ENCODE results near the gene ZFX. TPM values are rescaled to one million over a fixed set of nuclear protein-coding genes. Genes with fewer than 3 reads are reported as not detected.

The ZFX gene
- total RNA-seq, 1 experiment from 2014 or later: 27.5 TPM

GRCh38 chrX:24257011-24257410, 107.5 kb downstream of the ZFX start:
- no peaks in the 10 kb centered on the region for H3K36me3 ChIP-seq
- no peaks in the 10 kb centered on the region for H3K9me3 ChIP-seq (replicated peaks)
- H3K4me1 ChIP-seq: no peaks in the 10 kb centered on the region
- H3K4me3 ChIP-seq: no peak overlapping the region
- H3K27ac ChIP-seq: no peak overlapping the region
- no peaks in the 10 kb centered on the region for H3K27me3 ChIP-seq
- DNase-seq: no peak

- Histone ChIP-seq H3K27ac (no peak overlapping the region), H3K27me3 (no peaks in the 10 kb centered on the region), H3K9me3 (replicated peaks) (no peaks in the 10 kb centered on the region), H3K4me3 (no peak overlapping the region), H3K4me1 (no peaks in the 10 kb centered on the region), H3K36me3 (no peaks in the 10 kb centered on the region)
- peak; percentile 43 to 70 for DNase-seq
Measured at GRCh38 chrX:24259544-24260240, 110.2 kb downstream of the ZFX start.

- no peak for DNase-seq
Measured at GRCh38 chrX:24260842-24261550, 111.5 kb downstream of the ZFX start.

GRCh38 chrX:24262309-24262708, 112.8 kb downstream of the ZFX start:
- DNase-seq: no peak
- no peaks in the 10 kb centered on the region for H3K36me3 ChIP-seq
- no peaks in the 10 kb centered on the region for H3K27me3 ChIP-seq
- H3K27ac ChIP-seq: no peak overlapping the region
- no peaks in the 10 kb centered on the region for H3K9me3 ChIP-seq (replicated peaks)
- H3K4me3 ChIP-seq: no peak overlapping the region
- no peaks in the 10 kb centered on the region for H3K4me1 ChIP-seq

More at GRCh38 chrX:24260842-24261550, 111.5 kb downstream of the ZFX start:
- no peak overlapping the region for H3K27ac ChIP-seq
- no peaks in the 10 kb centered on the region for H3K9me3 ChIP-seq (replicated peaks)
- no peaks in the 10 kb centered on the region for H3K27me3 ChIP-seq
- no peak overlapping the region for H3K4me3 ChIP-seq
- H3K4me1 ChIP-seq: no peaks in the 10 kb centered on the region
- H3K36me3 ChIP-seq: no peaks in the 10 kb centered on the region

GRCh38 chrX:24264383-24264782, 114.9 kb downstream of the ZFX start:
- H3K27ac ChIP-seq: no peak overlapping the region
- no peaks in the 10 kb centered on the region for H3K36me3 ChIP-seq
- H3K9me3 ChIP-seq (replicated peaks): no peaks in the 10 kb centered on the region
- H3K4me1 ChIP-seq: no peaks in the 10 kb centered on the region
- H3K4me3 ChIP-seq: no peak overlapping the region
- H3K27me3 ChIP-seq: no peaks in the 10 kb centered on the region
- no peak for DNase-seq

Other genes with a start within 250 kb of the ZFX start
- 28.7 and 33.8 TPM in 2 replicates for gene APOO, start 241.8 kb upstream of the ZFX start, total RNA-seq (2014; rRNA removed; shearing (Covaris generic))
- 0.13 and 0.71 TPM in 2 replicates for gene CXorf58, start 241.7 kb upstream of the ZFX start, total RNA-seq (2014; rRNA removed; shearing (Covaris generic))
- gene KLHL15, start 122.5 kb upstream of the ZFX start, total RNA-seq (2014; rRNA removed; shearing (Covaris generic)): 25.1 and 27.2 TPM in 2 replicates
- 312 and 350 TPM in 2 replicates for gene EIF2S3, start 94.8 kb upstream of the ZFX start, total RNA-seq (2014; rRNA removed; shearing (Covaris generic))
- gene SUPT20HL2, start 164.3 kb downstream of the ZFX start, total RNA-seq (2014; rRNA removed; shearing (Covaris generic)): 0.05 and 0.18 TPM in 2 replicates
- gene SUPT20HL1, start 210.9 kb downstream of the ZFX start, total RNA-seq (2014; rRNA removed; shearing (Covaris generic)): 0.04 TPM in 1 of 2 replicates, not detected in the other

Measured in SJCRH30 (cell line).